K562 (cell line): ENCODE data around the gene SCAMP3. TPM values are rescaled to one million over a fixed set of nuclear protein-coding genes. Genes with fewer than 3 reads are reported as not detected.

ENCODE experiments used
- C11orf30 ChIP-seq: fragments of 450-650 bp; IDR thresholded peaks from 2 replicates; pipeline ENCODE4 v1.6.1; 2016; ENCODE audit warnings: low read depth, mild to moderate bottlenecking
- CHAMP1 ChIP-seq: fragments of 450-650 bp; IDR thresholded peaks from 2 replicates; pipeline ENCODE4 v1.6.1; 2016; ENCODE audit warnings: mild to moderate bottlenecking
- ETV1 ChIP-seq: fragments of 450-650 bp; conservative IDR thresholded peaks from 2 replicates; pipeline ENCODE4 v1.6.1; 2016; ENCODE audit warnings: missing genetic modification characterization, control low read depth, low read depth, missing compliant biosample characterization
- EWSR1 ChIP-seq: fragments of 450-650 bp; IDR thresholded peaks from 2 replicates; pipeline ENCODE4 v1.6.1; 2018; ENCODE audit warnings: borderline replicate concordance, mild to moderate bottlenecking, low read depth, moderate library complexity; ENCODE audit not compliant: partially characterized antibody
- HOMEZ ChIP-seq: fragments of 250-450 bp; sonication (Bioruptor Pico); IDR thresholded peaks from 2 replicates; pipeline ENCODE4 v1.4.0; 2020; ENCODE audit warnings: mild to moderate bottlenecking, moderate library complexity
- KDM1A ChIP-seq, 2 experiments: fragments of 450-650 bp; IDR thresholded peaks; 2 replicates each; pipeline ENCODE4 v1.6.1; 2016; ENCODE audit warnings: mild to moderate bottlenecking in 2 of 2
- KDM2B ChIP-seq: fragments of 250-450 bp; sonication (Bioruptor Pico); IDR thresholded peaks from 2 replicates; pipeline ENCODE4 v1.8.0; 2021; ENCODE audit warnings: mild to moderate bottlenecking, moderate library complexity
- NFIX ChIP-seq: fragments of 250-450 bp; sonication (Bioruptor Pico); IDR thresholded peaks from 2 replicates; pipeline ENCODE4 v1.4.0; 2020; ENCODE audit warnings: low read depth, mild to moderate bottlenecking, moderate library complexity
- POLR2H ChIP-seq: IDR thresholded peaks from 2 replicates; pipeline ENCODE4 v1.6.1; 2016; ENCODE audit warnings: missing genetic modification characterization, low read depth, mild to moderate bottlenecking, control low read depth, missing compliant biosample characterization, moderate library complexity
- RFX1 ChIP-seq: fragments of 450-650 bp; IDR thresholded peaks from 2 replicates; pipeline ENCODE4 v1.6.1; 2016; ENCODE audit warnings: mild to moderate bottlenecking, moderate library complexity
- SRSF1 ChIP-seq: fragments of 200-400 bp; formaldehyde crosslinking; IDR thresholded peaks from 2 replicates; pipeline ENCODE4 v1.6.1; 2017; ENCODE audit warnings: mild to moderate bottlenecking, low read depth, low read length, moderate library complexity
- STAT5A ChIP-seq: IDR thresholded peaks from 2 replicates; pipeline ENCODE4 v1.6.1; 2012; ENCODE audit warnings: low read length, inconsistent platforms, borderline replicate concordance
- ZNF143 ChIP-seq: sonication (generic); formaldehyde crosslinking; IDR thresholded peaks from 2 replicates; pipeline ENCODE4 v1.9.0; 2022; ENCODE audit warnings: mild to moderate bottlenecking, missing genetic modification reagents
- ZNF609 ChIP-seq: sonication (generic); formaldehyde crosslinking; IDR thresholded peaks from 2 replicates; pipeline ENCODE4 v1.8.1; 2023; ENCODE audit warnings: missing genetic modification reagents, mild to moderate bottlenecking, borderline replicate concordance
- polyA plus RNA-seq, 8 experiments: library from polyadenylated mRNA; depleted of rRNA in 4 of 8; stranded (reverse) in 5 of 8; unstranded in 3 of 8; fragments of >200 nt; fragmentation: Nextera tagmentation in 2 of 8; fragmentation: Illumina TruSeq in 1 of 8; extraction: Ambion mirVana in 2 of 8; extraction: Trizol in 1 of 8; gene quantifications; 2 replicates each; pipeline versions ENCODE4 v1.2.1 to v1.2.3, GENCODE V29; 2011 to 2014; ENCODE audit warnings: inconsistent platforms in 1 of 8, missing spikeins in 1 of 8
- total RNA-seq, 7 experiments: library from RNA; depleted of rRNA in 6 of 7; stranded (reverse); fragments of >200 nt in 6 of 7; fragmentation: Illumina TruSeq in 2 of 7; extraction: Trizol in 2 of 7; gene quantifications; 2 replicates each; pipeline versions ENCODE4 v1.2.1 to v1.2.3, GENCODE V29; 2011 to 2021; ENCODE audit warnings: low replicate concordance in 1 of 7
- TF ChIP-seq, protein P1 (sequence below): fragments of 150-350 bp; conservative IDR thresholded peaks from 2 replicates; pipeline ENCODE4 v1.6.1; 2014; ENCODE audit warnings: low read length

The SCAMP3 gene
- total and polyA plus RNA-seq, 9 of the 15 experiments (the other 6 are each of a cell fraction or from before 2014, with no cell fraction given), result 14.2 to 131 (median 86.1) TPM

DNA sequence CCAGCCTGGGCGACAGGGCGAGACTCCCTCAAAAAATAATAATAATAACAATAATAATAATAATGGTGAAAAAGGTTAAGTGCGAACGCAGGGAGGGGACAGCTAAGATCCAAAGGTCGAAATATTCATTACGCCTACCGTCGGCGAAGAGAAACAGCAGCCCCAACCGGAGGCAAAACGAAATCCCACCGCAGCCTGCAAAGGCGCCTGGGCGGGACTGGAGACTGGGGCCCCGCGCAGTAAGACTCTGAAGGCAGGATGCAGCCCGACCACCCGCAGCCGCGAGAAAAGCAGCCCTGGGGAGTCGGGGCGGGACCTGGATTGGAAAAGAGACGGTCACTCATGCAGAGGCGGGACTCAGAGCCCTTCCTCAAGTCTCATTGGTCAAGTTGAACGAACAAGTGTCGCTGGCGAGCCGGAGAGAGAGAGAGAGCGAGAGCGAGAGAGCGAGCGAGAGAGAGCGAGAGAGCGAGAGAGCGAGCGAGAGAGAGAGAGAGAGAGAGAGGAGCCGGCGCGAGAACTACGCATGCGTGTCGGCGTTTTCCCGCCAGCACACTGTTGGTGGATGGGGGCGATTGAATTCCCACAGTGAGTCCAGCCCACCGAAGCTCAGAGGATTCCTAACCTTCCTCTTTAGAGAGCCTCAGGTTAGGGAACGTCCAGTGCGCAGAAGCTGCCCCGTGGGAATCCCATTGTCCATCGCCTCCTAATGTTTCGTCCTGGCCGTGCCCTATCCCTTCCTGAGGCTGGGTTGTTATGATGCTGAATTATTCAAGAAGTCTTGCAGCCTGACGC is 17.6 kb downstream of the SCAMP3 start (continued):
- TF ChIP-seq ZNF609 (CRISPR knock-in tag) (peak; percentile 99), KDM2B (CRISPR knock-in tag) (peak; percentile 96), EWSR1 (no peak), POLR2H (tag) (peak; percentile 93), ZNF143 (peak; percentile 24; the same call in 1 of the 2 replicates), KDM1A (IDR thresholded peaks at IDR 0.05) (peak; percentile 86 to 91), RFX1 (no peak), SRSF1 (peak; percentile 35; the same call in 1 of the 2 replicates), STAT5A (peak; percentile 71; the same call in 1 of the 2 replicates), C11orf30 (peak; percentile 78), NFIX (CRISPR knock-in tag) (no peak), ETV1 (tag) (peak; percentile 88), HOMEZ (CRISPR knock-in tag) (peak; percentile 19; the same call in 1 of the 2 replicates), CHAMP1 (peak; percentile 98)
- TF ChIP-seq, protein P1, sequence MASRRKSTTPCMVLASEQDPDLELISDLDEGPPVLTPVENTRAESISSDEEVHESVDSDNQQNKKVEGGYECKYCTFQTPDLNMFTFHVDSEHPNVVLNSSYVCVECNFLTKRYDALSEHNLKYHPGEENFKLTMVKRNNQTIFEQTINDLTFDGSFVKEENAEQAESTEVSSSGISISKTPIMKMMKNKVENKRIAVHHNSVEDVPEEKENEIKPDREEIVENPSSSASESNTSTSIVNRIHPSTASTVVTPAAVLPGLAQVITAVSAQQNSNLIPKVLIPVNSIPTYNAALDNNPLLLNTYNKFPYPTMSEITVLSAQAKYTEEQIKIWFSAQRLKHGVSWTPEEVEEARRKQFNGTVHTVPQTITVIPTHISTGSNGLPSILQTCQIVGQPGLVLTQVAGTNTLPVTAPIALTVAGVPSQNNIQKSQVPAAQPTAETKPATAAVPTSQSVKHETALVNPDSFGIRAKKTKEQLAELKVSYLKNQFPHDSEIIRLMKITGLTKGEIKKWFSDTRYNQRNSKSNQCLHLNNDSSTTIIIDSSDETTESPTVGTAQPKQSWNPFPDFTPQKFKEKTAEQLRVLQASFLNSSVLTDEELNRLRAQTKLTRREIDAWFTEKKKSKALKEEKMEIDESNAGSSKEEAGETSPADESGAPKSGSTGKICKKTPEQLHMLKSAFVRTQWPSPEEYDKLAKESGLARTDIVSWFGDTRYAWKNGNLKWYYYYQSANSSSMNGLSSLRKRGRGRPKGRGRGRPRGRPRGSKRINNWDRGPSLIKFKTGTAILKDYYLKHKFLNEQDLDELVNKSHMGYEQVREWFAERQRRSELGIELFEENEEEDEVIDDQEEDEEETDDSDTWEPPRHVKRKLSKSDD, result peak; percentile 80; the same call in 1 of the 2 replicates
